GM12872 (cell line): Measurements from ENCODE around the gene SUMF1.

Source experiments
- TF ChIP-seq, protein P1 (sequence below): IDR thresholded peaks from 3 replicates; pipeline ENCODE4 v1.5.1; 2011; ENCODE audit warnings: low read depth, mild to moderate bottlenecking, low read length, moderate library complexity; ENCODE audit not compliant: insufficient read depth

Gene SUMF1

DNA sequence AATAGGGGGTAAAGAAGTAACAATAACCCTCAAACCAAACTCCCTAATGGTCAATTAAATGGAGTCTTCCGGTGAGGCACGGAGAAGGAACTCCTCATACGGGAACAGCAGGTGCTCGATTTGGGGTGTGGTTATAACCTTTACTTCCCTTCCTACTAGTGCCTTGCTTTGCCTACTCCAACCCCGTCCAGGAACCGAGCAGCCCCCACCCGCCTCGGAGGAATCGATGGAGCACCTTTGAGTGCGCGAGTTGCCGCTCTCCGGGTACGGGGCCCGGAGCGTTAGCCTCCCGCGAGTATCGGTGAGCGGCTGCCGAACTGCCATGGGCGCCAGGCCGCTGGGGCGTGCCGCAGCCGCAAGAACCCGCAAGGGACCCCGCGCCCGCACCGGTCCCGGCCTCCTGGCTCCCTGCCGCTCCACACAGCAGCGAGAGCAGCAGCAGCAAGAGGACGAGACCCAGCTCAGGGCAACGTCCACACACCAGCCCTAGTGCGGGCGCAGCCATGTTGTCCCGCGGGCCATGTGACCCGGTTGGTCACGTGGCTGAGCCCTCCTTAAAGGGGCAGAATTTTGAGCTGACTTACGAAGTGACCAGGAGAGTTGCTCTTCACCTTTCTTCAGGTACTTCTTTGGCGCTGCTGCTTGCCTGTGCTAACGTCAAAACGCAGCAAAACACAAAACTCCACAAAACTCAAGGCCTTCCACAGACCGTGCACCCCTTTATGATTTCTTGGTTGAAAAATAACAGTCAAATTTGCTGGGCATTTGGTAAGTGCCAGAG lies at the start of gene SUMF1:
TSS of gene SUMF1 (minus strand) at position 529 of the 781 bp plus-strand sequence. CDS start at position 505, 24 bp downstream.
- TF ChIP-seq, protein P1, sequence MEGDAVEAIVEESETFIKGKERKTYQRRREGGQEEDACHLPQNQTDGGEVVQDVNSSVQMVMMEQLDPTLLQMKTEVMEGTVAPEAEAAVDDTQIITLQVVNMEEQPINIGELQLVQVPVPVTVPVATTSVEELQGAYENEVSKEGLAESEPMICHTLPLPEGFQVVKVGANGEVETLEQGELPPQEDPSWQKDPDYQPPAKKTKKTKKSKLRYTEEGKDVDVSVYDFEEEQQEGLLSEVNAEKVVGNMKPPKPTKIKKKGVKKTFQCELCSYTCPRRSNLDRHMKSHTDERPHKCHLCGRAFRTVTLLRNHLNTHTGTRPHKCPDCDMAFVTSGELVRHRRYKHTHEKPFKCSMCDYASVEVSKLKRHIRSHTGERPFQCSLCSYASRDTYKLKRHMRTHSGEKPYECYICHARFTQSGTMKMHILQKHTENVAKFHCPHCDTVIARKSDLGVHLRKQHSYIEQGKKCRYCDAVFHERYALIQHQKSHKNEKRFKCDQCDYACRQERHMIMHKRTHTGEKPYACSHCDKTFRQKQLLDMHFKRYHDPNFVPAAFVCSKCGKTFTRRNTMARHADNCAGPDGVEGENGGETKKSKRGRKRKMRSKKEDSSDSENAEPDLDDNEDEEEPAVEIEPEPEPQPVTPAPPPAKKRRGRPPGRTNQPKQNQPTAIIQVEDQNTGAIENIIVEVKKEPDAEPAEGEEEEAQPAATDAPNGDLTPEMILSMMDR, result no peak

DNA sequence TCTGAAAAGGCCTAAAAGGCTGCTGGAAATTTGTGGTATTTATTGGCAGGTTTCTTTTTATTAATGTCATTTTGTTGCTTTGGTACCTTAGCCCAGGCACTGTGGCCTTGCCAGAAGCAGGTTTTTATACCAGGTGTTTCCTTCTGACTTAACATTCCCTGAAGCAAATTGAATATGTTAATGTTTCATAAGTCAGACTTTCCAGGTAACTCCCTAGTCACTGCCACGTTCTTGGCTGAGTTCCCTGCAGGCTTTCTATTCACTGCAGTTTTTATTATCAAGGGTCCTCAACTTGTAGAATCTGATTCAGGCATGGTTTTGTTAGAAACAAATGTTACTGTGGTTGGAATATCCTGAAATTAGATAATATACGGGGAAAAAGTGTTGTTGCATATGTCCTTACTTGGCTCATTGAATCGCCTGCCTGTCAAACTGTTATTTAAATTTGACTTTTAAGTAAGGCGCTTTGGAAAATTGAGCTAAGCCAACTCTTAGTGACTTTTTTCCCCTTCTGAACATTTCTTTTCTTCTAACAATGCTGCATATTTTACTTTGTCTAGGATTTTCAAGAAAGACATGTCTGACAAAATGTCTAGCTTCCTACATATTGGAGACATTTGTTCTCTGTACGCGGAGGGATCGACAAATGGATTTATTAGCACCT lies 49.0 kb upstream of the SUMF1 start:
- TF ChIP-seq, protein P1, result no peak

DNA sequence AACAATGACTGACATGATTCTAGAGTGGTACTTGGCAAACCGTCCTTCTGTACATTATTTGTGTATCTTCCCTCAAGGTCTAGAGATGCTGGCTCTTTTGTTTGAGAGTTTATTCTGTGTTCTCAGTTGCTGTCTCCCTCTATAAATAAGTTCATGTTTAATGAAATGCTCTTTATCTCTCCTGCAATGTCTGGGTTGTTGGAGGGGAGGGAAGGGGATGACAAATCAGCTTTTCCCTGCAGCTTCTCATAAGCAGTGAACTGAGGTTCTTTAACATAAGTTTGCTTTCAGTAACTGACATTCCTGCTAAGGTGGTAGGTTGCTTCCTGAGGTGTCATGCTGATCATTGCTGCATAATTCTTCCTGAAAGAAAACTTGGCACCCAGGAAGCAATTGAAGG lies 47.8 kb upstream of the SUMF1 start:
- TF ChIP-seq, protein P1, result no peak

DNA sequence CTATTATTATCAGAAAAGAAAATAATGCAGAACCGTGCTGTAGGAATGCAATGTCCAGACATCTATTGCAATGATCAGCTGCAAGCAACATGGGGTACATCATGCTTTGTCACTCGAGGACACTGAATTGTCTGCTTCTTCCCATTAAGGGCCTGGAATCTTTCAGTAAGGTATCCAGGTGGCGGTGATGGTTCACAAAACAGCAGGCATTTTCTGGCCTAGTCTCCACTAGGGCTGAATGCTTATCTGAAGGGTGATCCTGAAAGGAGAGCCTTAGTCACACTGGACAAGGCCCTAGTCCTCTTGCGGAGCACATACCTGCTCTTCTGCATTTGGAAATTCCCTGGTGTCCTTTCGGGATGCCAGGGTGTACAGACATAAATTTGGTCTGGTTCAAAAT lies 47.3 kb upstream of the SUMF1 start:
- TF ChIP-seq, protein P1, result no peak

DNA sequence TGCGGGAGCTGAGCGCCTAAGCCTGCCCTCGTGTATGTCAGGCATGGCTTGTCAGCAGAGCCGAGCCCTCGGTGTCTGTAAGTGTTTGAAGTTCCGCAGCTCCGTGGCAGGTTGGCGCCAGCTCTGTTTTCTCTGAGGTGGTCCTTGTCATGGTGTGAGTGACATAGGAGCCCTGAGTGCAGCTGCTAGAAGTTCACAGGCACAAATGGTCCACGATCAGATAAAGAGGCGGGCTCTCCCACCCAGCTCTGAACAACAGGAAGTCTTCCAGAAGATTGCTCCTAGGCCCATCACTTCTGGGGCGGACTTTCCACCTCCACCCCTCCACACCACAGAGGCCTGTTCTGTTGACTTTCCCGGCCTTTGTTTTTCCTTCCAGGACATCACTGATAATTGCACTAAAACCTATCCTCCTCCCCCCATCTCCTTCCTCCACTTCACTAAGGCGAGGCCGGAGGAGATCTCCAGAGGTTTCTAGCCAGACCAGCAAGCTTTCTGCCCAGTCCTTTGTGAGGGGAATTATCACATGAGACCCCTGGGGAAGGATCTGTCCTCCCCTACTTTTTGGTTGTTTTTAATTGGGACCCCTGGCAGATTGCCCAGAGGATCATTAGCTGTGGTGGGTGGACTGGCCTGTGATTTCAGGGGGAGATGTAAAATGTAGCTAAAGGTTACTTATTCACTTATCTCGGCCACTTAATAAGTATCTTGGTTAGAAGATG lies 46.0 kb upstream of the SUMF1 start:
- TF ChIP-seq, protein P1, result no peak

DNA sequence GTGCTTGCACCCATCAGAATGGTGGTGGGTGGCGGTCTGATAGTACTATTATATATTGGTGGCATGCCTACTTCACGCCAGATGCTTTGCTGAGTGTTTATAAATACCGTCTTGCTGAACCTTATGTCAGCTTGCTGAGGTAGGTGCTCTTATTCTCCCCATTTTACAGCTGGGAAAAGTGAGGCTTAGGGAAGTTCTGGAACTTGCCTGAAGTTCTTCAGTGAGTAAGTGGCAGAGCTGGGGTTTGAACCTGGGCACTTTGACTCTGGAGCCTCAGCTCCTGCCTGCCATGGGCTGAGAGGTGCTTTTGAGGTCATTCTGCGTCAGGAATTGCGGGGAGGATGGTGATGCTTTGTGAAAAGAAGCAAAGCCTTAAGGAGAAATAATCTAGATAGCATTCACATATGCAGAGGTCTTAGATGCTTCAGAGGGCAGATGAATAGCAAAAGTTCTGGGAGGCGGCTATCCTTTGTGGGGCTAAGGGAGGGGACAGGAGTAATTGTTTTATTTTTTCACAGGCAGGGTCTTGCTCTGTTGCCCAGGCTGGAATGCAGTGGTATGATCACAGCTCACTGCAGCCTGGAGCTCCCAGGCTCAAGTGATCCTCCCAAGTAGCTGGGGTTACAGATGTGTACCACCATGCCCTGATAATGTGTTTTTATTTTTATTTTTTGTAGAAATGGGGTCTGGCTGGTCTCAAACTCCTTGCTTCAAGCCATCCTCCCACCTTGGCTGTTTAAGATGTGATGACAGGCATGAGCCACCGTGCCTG lies 44.6 kb upstream of the SUMF1 start:
- TF ChIP-seq, protein P1, result no peak
